ENCODE measurements around the gene HMGN2. TPM values are rescaled to one million over a fixed set of nuclear protein-coding genes. Genes with fewer than 3 reads are reported as not detected.

HMGN2 gene
- total RNA-seq, 1 experiment from 2014 or later, result 888 TPM

DNA sequence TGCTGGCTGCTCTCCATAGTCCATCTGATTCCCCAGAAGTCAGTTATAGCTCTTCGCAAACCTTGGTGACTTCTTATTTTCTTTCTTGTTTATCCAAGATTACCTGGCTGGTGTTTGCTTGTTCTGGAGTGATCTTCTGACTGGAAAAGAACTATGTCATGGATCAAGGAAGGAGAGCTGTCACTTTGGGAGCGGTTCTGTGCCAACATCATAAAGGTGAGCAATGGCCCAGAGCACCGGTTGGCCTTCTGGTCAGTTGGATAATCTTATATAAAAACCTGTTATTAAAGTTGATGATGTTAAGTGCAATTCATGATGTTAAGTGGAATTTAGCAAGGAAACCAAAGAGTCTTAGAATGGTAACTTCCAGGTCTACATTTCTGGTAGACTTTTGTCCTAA, 39.4 kb upstream of the HMGN2 start:
- no peaks in the 10 kb centered on the region for H3K9me3 ChIP-seq (ENCODE audit: low read length)

DNA sequence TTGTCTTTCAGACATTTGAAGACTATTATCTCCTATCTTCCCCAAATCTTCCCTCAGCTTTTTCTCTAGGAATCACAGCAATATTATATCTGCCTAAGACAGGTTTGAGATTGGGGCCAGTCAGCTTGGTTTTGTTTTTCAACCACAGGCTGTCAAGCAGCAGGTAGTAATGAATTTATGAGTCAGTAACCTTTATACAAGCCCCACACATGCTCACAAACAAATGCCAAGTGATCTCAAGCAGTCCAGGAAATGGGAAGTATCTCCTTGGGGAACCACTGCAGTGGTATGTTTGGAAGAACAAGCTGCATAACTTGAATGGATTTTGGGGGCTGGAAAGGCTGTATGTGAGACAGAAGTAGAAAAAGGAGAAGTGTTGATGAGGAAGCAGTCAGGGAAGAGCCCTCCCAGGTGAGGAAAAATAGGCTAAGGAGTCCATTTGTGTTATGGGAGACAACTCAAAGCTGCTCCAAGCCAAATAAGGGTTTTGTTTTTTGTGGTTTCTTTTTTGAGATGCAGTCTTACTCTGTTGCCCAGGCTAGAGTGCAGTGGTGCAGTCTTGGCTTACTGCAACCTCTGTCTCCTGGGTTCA, 38.0 kb upstream of the HMGN2 start:
- Histone ChIP-seq H2AFZ (ENCODE audit: low read length) (no peak overlapping the region), H3K4me3 (ENCODE audit: low read length) (no peak overlapping the region), H3K27ac (ENCODE audit: low read length) (no peak overlapping the region), H3K27me3 (ENCODE audit: low read length) (no peaks in the 10 kb centered on the region), H3K9ac (ENCODE audit: low read length) (no peak overlapping the region), H3K9me3 (ENCODE audit: low read length) (no peaks in the 10 kb centered on the region), H3K9me2 (replicated peaks; ENCODE audit: low read length) (no peaks in the 10 kb centered on the region), H3K36me3 (ENCODE audit: low read depth, low read length) (peaks cover 18% of the 10 kb centered on the region), H3K4me2 (ENCODE audit: low read length) (peak overlapping the region; percentile 82), H3K79me2 (ENCODE audit: low read length) (peaks cover 25% of the 10 kb centered on the region), H3F3A (ENCODE audit: low read length, unreplicated experiment) (no peaks in the 10 kb centered on the region), H4K20me1 (ENCODE audit: low read length) (no peaks in the 10 kb centered on the region), H3K4me1 (ENCODE audit: insufficient read depth, low read length) (peaks cover 26% of the 10 kb centered on the region)
- DNase-seq (peak; percentile 42), ATAC-seq (peak; percentile 23)
- intact Hi-C loops (cut with micrococcal nuclease), result no loop called here
- CTCF ChIA-PET, result no interaction called here
- no TSS peak for BruUV-seq (replicated peaks)
- POLR2A ChIA-PET (ENCODE audit: unreplicated experiment), result interaction anchor here (0.5 kb wide), 1 partner anchor 37 kb away, joined by 5 read pairs; no protein-coding TSS in a partner anchor
- TF ChIP-seq, protein P1, sequence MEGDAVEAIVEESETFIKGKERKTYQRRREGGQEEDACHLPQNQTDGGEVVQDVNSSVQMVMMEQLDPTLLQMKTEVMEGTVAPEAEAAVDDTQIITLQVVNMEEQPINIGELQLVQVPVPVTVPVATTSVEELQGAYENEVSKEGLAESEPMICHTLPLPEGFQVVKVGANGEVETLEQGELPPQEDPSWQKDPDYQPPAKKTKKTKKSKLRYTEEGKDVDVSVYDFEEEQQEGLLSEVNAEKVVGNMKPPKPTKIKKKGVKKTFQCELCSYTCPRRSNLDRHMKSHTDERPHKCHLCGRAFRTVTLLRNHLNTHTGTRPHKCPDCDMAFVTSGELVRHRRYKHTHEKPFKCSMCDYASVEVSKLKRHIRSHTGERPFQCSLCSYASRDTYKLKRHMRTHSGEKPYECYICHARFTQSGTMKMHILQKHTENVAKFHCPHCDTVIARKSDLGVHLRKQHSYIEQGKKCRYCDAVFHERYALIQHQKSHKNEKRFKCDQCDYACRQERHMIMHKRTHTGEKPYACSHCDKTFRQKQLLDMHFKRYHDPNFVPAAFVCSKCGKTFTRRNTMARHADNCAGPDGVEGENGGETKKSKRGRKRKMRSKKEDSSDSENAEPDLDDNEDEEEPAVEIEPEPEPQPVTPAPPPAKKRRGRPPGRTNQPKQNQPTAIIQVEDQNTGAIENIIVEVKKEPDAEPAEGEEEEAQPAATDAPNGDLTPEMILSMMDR (conservative IDR thresholded peaks at IDR 0.05; ENCODE audit: low read depth, low read length), result no peak
- TF ChIP-seq EZH2 (IDR thresholded peaks at IDR 0.05; ENCODE audit: low read length, unreplicated experiment), result no peak

More for the DNA sequence above, 39.4 kb upstream of the HMGN2 start:
- peaks cover 26% of the 10 kb centered on the region for H3K4me1 ChIP-seq (ENCODE audit: insufficient read depth, low read length)
- H3K79me2 ChIP-seq (ENCODE audit: low read length), result peaks cover 25% of the 10 kb centered on the region
- H3K9me2 ChIP-seq (replicated peaks; ENCODE audit: low read length), result no peaks in the 10 kb centered on the region
- H3K36me3 ChIP-seq (ENCODE audit: low read depth, low read length), result peaks cover 5% of the 10 kb centered on the region; the same call in 1 of the 2 replicates
- H3K27ac ChIP-seq (ENCODE audit: low read length), result peak overlapping the region; percentile 17; the same call in 1 of the 2 replicates
- ATAC-seq (peak; percentile 12), DNase-seq (no peak)
- TF ChIP-seq, protein P1 (conservative IDR thresholded peaks at IDR 0.05; ENCODE audit: low read depth, low read length), result no peak
- no peak for TF ChIP-seq EZH2 (IDR thresholded peaks at IDR 0.05; ENCODE audit: low read length, unreplicated experiment)
- H3K9ac ChIP-seq (ENCODE audit: low read length), result peak overlapping the region; percentile 79
- BruUV-seq (replicated peaks), result no TSS peak
- H2AFZ ChIP-seq (ENCODE audit: low read length), result peak overlapping the region; percentile 84; the same call in 1 of the 2 replicates
- no peaks in the 10 kb centered on the region for H4K20me1 ChIP-seq (ENCODE audit: low read length)
- intact Hi-C loops (cut with micrococcal nuclease), result no loop called here
- H3K4me2 ChIP-seq (ENCODE audit: low read length), result peak overlapping the region; percentile 82
- no peaks in the 10 kb centered on the region for H3F3A ChIP-seq (ENCODE audit: low read length, unreplicated experiment)
- POLR2A ChIA-PET (ENCODE audit: unreplicated experiment), result interaction anchor here (0.5 to 1.0 kb wide), 3 partner anchors 198 to 320 kb away, joined by 3 to 4 read pairs (median 3); no protein-coding TSS in a partner anchor
- CTCF ChIA-PET, result interaction anchor here (1.1 kb wide), 1 partner anchor 198 kb away, joined by 4 read pairs; the partner anchor contains the start of gene CEP85
- H3K27me3 ChIP-seq (ENCODE audit: low read length), result no peaks in the 10 kb centered on the region
- H3K4me3 ChIP-seq (ENCODE audit: low read length), result peak overlapping the region; percentile 86

DNA sequence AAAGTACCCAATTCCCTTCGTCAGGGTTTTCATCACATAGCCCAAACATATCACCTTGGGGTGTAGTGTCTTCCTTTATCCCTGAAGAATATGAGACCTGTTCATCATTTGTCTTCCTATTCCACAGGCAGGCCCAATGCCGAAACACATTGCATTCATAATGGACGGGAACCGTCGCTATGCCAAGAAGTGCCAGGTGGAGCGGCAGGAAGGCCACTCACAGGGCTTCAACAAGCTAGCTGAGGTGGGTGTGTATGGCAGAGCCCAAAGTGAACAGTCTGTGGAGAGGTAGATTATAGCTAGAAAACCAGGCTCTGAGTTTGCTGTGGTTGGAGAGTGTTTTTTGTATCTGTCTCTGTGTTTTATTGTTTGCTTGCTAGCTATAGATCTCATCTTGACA, 34.2 kb upstream of the HMGN2 start:
- Histone ChIP-seq H2AFZ (ENCODE audit: low read length) (no peak overlapping the region), H3K27ac (ENCODE audit: low read length) (no peak overlapping the region), H3K27me3 (ENCODE audit: low read length) (no peaks in the 10 kb centered on the region), H3F3A (ENCODE audit: low read length, unreplicated experiment) (no peaks in the 10 kb centered on the region), H3K9me3 (ENCODE audit: low read length) (no peaks in the 10 kb centered on the region), H3K4me1 (ENCODE audit: insufficient read depth, low read length) (peaks cover 14% of the 10 kb centered on the region), H3K4me2 (ENCODE audit: low read length) (no peak overlapping the region), H4K20me1 (ENCODE audit: low read length) (no peaks in the 10 kb centered on the region), H3K4me3 (ENCODE audit: low read length) (no peak overlapping the region), H3K9ac (ENCODE audit: low read length) (no peak overlapping the region), H3K79me2 (ENCODE audit: low read length) (peaks cover 14% of the 10 kb centered on the region), H3K36me3 (ENCODE audit: low read depth, low read length) (peaks cover 36% of the 10 kb centered on the region), H3K9me2 (replicated peaks; ENCODE audit: low read length) (no peaks in the 10 kb centered on the region)
- POLR2A ChIA-PET (ENCODE audit: unreplicated experiment), result interaction anchor here (0.6 kb wide), 1 partner anchor 1126 kb away, joined by 3 read pairs; no protein-coding TSS in a partner anchor
- intact Hi-C loops (cut with micrococcal nuclease), result no loop called here
- ATAC-seq (no peak), DNase-seq (no peak)
- no TSS peak for BruUV-seq (replicated peaks)
- CTCF ChIA-PET, result no interaction called here
- TF ChIP-seq, protein P1 (conservative IDR thresholded peaks at IDR 0.05; ENCODE audit: low read depth, low read length), result no peak
- TF ChIP-seq EZH2phosphoT487 (IDR thresholded peaks at IDR 0.05; ENCODE audit: borderline replicate concordance, low read length), result no peak
- TF ChIP-seq EZH2 (IDR thresholded peaks at IDR 0.05; ENCODE audit: low read length, unreplicated experiment), result no peak

All from PC-3 (cell line).